HUES64 (cell line): ENCODE data around the gene CTAGE8.
"Not testable (repeated sequence)": the region's sequence is repeated elsewhere in the genome, so short reads cannot be mapped to it uniquely, and the experiment has no call there.

Source experiments
- H3K27ac ChIP-seq: 2 replicates; pipeline ENCODE4 v1.7.0; 2013; ENCODE audit warnings: low read depth, low read length, inconsistent platforms
- H3K27me3 ChIP-seq: 2 replicates; pipeline ENCODE4 v1.6.1; 2013; ENCODE audit warnings: mild to moderate bottlenecking, low read length; ENCODE audit not compliant: insufficient read depth
- H3K36me3 ChIP-seq: 2 replicates; pipeline ENCODE4 v1.6.1; 2013; ENCODE audit warnings: mild to moderate bottlenecking, low read length; ENCODE audit not compliant: insufficient read depth
- H3K4me1 ChIP-seq: 2 replicates; pipeline ENCODE4 v1.6.1; 2013; ENCODE audit warnings: mild to moderate bottlenecking, low read length, moderate library complexity; ENCODE audit not compliant: insufficient read depth
- H3K4me3 ChIP-seq: 2 replicates; pipeline ENCODE4 v1.5.1; 2013; ENCODE audit warnings: mild to moderate bottlenecking, low read length, moderate library complexity
- H3K9ac ChIP-seq: 2 replicates; pipeline ENCODE4 v1.6.1; 2013; ENCODE audit warnings: mild to moderate bottlenecking, low read depth, low read length
- H3K9me3 ChIP-seq: 2 replicates; pipeline ENCODE4 v1.6.1; 2013; ENCODE audit warnings: low read depth, low read length; ENCODE audit not compliant: insufficient read depth
- WGBS: fragments of 150-250, 120-280 bp; methylation state at CpG from one replicate; pipeline ENCODE4 v1.1.7; 2013; ENCODE audit warnings: missing lambda C conversion rate; 5-methylcytosine and 5-hydroxymethylcytosine counted together

Gene CTAGE8

DNA sequence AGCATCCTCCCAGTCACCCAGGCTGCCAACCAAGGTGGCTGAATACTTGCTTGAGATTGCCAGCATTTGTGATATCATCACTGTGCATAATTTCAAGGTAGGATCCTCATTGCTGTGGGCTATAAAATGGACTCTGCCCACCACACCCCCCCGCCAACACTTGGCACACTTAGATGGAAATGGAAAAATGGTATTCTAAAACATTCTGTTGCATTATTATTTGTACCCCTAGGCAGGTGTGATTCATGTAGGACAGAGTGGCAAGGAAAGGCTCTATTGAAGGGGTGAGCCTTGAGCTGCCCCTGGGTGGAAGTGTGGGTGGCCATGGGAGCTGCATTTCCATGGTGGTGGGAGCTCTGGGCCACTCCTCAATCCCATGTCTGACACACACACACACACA, 50.5 kb downstream of the CTAGE8 start:
- not testable (repeated sequence) for H3K4me3 ChIP-seq, H3K27me3 ChIP-seq, H3K27ac ChIP-seq, H3K36me3 ChIP-seq, H3K9me3 ChIP-seq, H3K9ac ChIP-seq, H3K4me1 ChIP-seq
- whole genome bisulfite sequencing = 100% methylated on average over 1 of the region's 1 CpG

DNA sequence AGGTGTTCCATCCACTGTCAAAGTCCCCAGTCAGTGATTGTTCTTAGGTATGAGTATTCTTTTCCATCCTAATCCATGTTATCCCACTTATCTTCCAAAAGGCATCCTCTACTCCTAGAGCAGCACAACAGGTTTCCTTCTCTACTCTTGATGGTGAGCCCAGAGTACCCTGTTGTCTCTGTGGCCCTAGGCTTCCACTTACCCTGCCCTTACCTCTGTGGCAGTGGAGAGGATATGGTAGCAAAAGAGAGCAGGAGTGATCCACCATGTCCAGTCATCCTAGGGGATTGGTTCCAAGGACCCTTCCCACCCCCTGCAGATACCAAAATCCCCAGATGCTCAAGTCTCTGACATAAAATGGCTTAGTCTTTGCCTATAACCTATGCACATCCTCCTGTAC, 51.9 kb downstream of the CTAGE8 start:
- H3K9ac ChIP-seq, H3K36me3 ChIP-seq, H3K27me3 ChIP-seq, H3K4me1 ChIP-seq, H3K4me3 ChIP-seq, H3K9me3 ChIP-seq, H3K27ac ChIP-seq: not testable (repeated sequence)
